Measurements from ENCODE around the gene AOPEP. TPM values are rescaled to one million over a fixed set of nuclear protein-coding genes. Genes with fewer than 3 reads are reported as not detected.

The AOPEP gene
- total RNA-seq, 1 donor from 2014 or later: 16.6 TPM

- no peak overlapping the region for H2AFZ ChIP-seq (replicated peaks)
- no peaks in the 10 kb centered on the region for H3K79me2 ChIP-seq (ENCODE audit: low read depth)
- peaks cover 18% of the 10 kb centered on the region for H3K4me1 ChIP-seq
- H3K36me3 Mint-ChIP-seq: no peaks in the 10 kb centered on the region
- H3K4me3 ChIP-seq: no peak overlapping the region
- H3K9me3 Mint-ChIP-seq: no peaks in the 10 kb centered on the region
- no peak overlapping the region for H3K9ac ChIP-seq
- H3K27ac Mint-ChIP-seq: no peak overlapping the region
- no peak overlapping the region for H3K4me3 Mint-ChIP-seq
- no peaks in the 10 kb centered on the region for H3F3A ChIP-seq (ENCODE audit: low read depth)
- no peak for TF ChIP-seq EZH2 (IDR thresholded peaks at IDR 0.05)
- peak; percentile 16 for DNase-seq (ENCODE audit: low spot score)
- H3K36me3 ChIP-seq: no peaks in the 10 kb centered on the region
- H3K4me1 Mint-ChIP-seq: peaks cover 13% of the 10 kb centered on the region
- no peak overlapping the region for H3K27ac ChIP-seq
- H3K27me3 Mint-ChIP-seq (ENCODE audit: insufficient read depth, low read depth): no peaks in the 10 kb centered on the region
- no peaks in the 10 kb centered on the region for H3K9me3 ChIP-seq (ENCODE audit: low read depth)
- no peak overlapping the region for H3K4me2 ChIP-seq
- no peaks in the 10 kb centered on the region for H3K27me3 ChIP-seq
- H4K20me1 ChIP-seq (ENCODE audit: low read depth): no peaks in the 10 kb centered on the region
These were observed 156.6 kb downstream of the AOPEP start for GRCh38 chr9:94882966-94883641.

DNA sequence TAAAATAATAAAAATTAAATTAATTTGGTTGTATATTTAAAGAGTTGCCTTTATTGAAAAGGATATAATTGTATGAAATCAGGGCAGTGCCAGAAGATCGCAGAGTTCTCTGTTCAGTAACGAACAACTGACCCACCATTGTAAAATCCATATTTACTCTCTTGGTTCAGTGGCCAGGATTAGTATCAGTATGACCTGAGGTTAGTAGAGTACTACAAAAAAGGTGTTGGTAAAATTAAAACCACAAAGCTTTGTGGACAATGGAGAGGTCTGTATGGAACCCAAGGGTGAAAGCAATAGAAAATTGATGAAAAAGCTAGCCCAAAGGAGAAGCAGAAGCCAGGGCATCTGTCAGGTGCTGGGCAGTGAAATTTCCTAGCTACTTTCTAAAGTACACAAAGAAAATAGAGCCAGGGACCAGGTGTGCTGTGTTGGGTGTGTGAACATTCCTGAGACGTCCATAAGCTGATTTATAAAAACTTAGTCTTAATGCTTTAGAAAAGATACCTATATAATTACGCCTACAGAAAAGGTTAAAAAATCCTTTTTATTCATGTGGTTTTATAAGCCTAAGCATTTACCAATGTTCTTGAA is 159.5 kb downstream of the AOPEP start:
- peaks cover 18% of the 10 kb centered on the region for H3K4me1 ChIP-seq
- H3F3A ChIP-seq (ENCODE audit: low read depth): no peaks in the 10 kb centered on the region
- no peak overlapping the region for H3K4me3 ChIP-seq
- no peak overlapping the region for H3K27ac ChIP-seq
- H3K9me3 Mint-ChIP-seq: peaks cover 4% of the 10 kb centered on the region
- H3K79me2 ChIP-seq (ENCODE audit: low read depth): no peaks in the 10 kb centered on the region
- no peaks in the 10 kb centered on the region for H4K20me1 ChIP-seq (ENCODE audit: low read depth)
- H2AFZ ChIP-seq (replicated peaks): no peak overlapping the region
- peaks cover 5% of the 10 kb centered on the region for H3K9me3 ChIP-seq (ENCODE audit: low read depth)
- H3K9ac ChIP-seq: no peak overlapping the region
- peaks cover 3% of the 10 kb centered on the region for H3K36me3 Mint-ChIP-seq
- H3K36me3 ChIP-seq: no peaks in the 10 kb centered on the region
- DNase-seq (ENCODE audit: low spot score): no peak
- H3K27me3 ChIP-seq: no peaks in the 10 kb centered on the region
- peaks cover 13% of the 10 kb centered on the region for H3K4me1 Mint-ChIP-seq
- no peak overlapping the region for H3K4me3 Mint-ChIP-seq
- H3K27ac Mint-ChIP-seq: no peak overlapping the region
- H3K27me3 Mint-ChIP-seq (ENCODE audit: insufficient read depth, low read depth): no peaks in the 10 kb centered on the region
- no peak overlapping the region for H3K4me2 ChIP-seq
- TF ChIP-seq EZH2phosphoT487 (IDR thresholded peaks at IDR 0.05) (no peak), EZH2 (IDR thresholded peaks at IDR 0.05) (no peak), CTCF (IDR thresholded peaks at IDR 0.05) (no peak)

GRCh38 chr9:94887721-94888120 is 161.2 kb downstream of the AOPEP start:
- no peak overlapping the region for H3K9ac ChIP-seq
- Mint-ChIP-seq H3K9me3 (peaks cover 10% of the 10 kb centered on the region), H3K4me1 (peaks cover 11% of the 10 kb centered on the region), H3K27ac (no peak overlapping the region), H3K4me3 (no peak overlapping the region), H3K27me3 (ENCODE audit: insufficient read depth, low read depth) (no peaks in the 10 kb centered on the region), H3K36me3 (peaks cover 3% of the 10 kb centered on the region)
- H3K4me2 ChIP-seq: no peak overlapping the region
- no peak overlapping the region for H2AFZ ChIP-seq (replicated peaks)
- peaks cover 12% of the 10 kb centered on the region for H3K9me3 ChIP-seq (ENCODE audit: low read depth)
- no peaks in the 10 kb centered on the region for H3K79me2 ChIP-seq (ENCODE audit: low read depth)
- no peak for TF ChIP-seq CTCF (IDR thresholded peaks at IDR 0.05)
- TF ChIP-seq EZH2phosphoT487 (IDR thresholded peaks at IDR 0.05): no peak
- TF ChIP-seq EZH2 (IDR thresholded peaks at IDR 0.05): no peak
- H3K4me3 ChIP-seq: no peak overlapping the region
- no peak for DNase-seq (ENCODE audit: low spot score)
- H3K27ac ChIP-seq: no peak overlapping the region
- H3F3A ChIP-seq (ENCODE audit: low read depth): no peaks in the 10 kb centered on the region
- no peaks in the 10 kb centered on the region for H3K27me3 ChIP-seq
- H3K4me1 ChIP-seq: peaks cover 15% of the 10 kb centered on the region
- H3K36me3 ChIP-seq: no peaks in the 10 kb centered on the region
- H4K20me1 ChIP-seq (ENCODE audit: low read depth): no peaks in the 10 kb centered on the region

GRCh38 chr9:94888775-94889174 is 162.3 kb downstream of the AOPEP start:
- H3K9ac ChIP-seq: no peak overlapping the region
- Mint-ChIP-seq H3K9me3 (peaks cover 10% of the 10 kb centered on the region), H3K4me3 (no peak overlapping the region), H3K36me3 (peaks cover 3% of the 10 kb centered on the region), H3K27me3 (ENCODE audit: insufficient read depth, low read depth) (no peaks in the 10 kb centered on the region), H3K4me1 (peaks cover 7% of the 10 kb centered on the region), H3K27ac (no peak overlapping the region)
- no peak for TF ChIP-seq EZH2 (IDR thresholded peaks at IDR 0.05)
- TF ChIP-seq CTCF (IDR thresholded peaks at IDR 0.05): no peak
- TF ChIP-seq EZH2phosphoT487 (IDR thresholded peaks at IDR 0.05): no peak
- H3K4me1 ChIP-seq: peaks cover 6% of the 10 kb centered on the region
- H3K4me2 ChIP-seq: no peak overlapping the region
- H3K27me3 ChIP-seq: no peaks in the 10 kb centered on the region
- no peaks in the 10 kb centered on the region for H3K79me2 ChIP-seq (ENCODE audit: low read depth)
- no peaks in the 10 kb centered on the region for H4K20me1 ChIP-seq (ENCODE audit: low read depth)
- no peak overlapping the region for H3K4me3 ChIP-seq
- no peaks in the 10 kb centered on the region for H3F3A ChIP-seq (ENCODE audit: low read depth)
- H3K9me3 ChIP-seq (ENCODE audit: low read depth): peaks cover 12% of the 10 kb centered on the region
- no peak overlapping the region for H2AFZ ChIP-seq (replicated peaks)
- H3K36me3 ChIP-seq: no peaks in the 10 kb centered on the region
- no peak overlapping the region for H3K27ac ChIP-seq
- DNase-seq (ENCODE audit: low spot score): no peak
